GM10266 (cell line): ENCODE results near the gene AHR.

Experiments
- DNase-seq: peaks from one replicate; pipeline ENCODE4 v3.0.0; 2012; ENCODE audit errors: extremely low spot score
- TF ChIP-seq, protein P1 (sequence below): IDR thresholded peaks from 2 replicates; pipeline ENCODE4 v1.5.1; 2012; ENCODE audit warnings: mild to moderate bottlenecking, low read depth; ENCODE audit not compliant: control insufficient read depth, insufficient read depth; ENCODE audit errors: missing control alignments

The AHR gene

DNA sequence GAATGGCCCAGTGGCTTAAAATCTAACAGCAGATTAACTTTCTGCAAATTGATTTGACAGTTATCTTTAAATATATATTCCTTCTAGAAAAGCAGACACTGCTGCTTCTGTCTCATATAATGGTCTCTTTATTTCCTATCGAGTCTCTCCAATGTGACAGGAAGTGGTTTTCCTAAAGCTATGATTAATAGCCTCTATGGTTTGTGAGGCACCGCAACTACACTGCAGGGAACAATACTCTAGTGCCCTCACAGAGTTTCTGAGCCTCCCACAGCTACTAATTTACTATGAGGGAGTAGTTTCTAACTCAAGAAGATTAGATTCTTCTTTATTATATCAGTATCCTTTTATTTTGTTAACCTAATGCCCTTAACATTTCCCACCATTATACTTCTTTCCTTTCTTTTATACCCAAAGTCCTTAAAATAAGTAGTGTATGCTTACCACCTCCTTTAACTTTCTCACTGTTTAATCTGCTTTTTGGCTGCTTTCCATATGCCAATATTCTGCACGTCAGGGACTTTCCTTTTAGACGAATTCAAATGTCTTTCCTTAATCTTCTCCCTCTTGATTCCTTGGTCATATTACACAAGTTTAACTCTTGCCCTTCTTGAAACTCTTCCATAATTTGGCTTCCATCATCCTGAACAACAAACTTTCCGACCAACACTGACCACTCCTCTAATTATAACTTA is 23.8 kb upstream of the AHR start:
- no peak for DNase-seq
- TF ChIP-seq, protein P1, sequence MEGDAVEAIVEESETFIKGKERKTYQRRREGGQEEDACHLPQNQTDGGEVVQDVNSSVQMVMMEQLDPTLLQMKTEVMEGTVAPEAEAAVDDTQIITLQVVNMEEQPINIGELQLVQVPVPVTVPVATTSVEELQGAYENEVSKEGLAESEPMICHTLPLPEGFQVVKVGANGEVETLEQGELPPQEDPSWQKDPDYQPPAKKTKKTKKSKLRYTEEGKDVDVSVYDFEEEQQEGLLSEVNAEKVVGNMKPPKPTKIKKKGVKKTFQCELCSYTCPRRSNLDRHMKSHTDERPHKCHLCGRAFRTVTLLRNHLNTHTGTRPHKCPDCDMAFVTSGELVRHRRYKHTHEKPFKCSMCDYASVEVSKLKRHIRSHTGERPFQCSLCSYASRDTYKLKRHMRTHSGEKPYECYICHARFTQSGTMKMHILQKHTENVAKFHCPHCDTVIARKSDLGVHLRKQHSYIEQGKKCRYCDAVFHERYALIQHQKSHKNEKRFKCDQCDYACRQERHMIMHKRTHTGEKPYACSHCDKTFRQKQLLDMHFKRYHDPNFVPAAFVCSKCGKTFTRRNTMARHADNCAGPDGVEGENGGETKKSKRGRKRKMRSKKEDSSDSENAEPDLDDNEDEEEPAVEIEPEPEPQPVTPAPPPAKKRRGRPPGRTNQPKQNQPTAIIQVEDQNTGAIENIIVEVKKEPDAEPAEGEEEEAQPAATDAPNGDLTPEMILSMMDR: no peak

DNA sequence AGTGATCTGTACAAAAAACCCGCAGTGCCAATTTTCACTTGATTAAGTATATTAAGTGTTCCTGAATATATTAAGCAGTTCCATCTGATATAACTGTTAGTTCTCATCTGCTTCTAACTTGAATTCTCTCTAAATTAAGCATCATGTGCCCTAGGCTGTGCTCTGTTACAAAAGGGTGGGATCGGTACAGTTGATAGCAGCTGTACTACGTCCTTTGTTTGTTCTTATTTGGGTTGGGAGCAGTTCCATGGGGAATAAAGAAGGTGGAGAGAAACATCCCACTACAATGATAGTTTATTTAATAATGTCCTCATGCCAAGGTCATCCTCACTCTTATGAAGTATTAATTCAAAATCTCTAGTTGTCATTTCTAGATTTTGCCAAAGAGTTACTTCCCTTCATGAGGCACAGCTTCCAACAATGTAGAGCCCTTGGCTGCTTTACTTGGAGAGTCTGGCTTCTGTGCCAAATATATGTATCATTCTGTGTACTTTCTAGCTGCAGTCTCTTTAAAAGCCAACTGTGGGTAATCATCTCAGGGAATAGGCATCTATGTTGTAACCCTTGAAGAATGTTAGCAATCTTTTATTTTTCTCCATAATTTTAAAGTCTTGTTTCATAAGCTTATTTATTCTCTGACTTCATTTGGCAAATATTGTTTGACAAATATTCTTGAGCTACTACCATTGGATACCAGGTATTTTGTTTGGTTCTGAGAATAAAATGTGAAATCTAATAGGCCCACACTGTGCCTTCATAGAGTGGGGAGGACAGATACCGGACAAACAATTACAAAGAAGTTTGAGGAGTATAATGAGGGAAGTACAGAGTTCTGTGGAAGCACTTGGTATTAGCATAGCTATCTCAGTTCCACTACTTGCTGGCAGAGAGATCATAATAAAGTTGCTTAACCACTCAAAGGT is 22.4 kb upstream of the AHR start:
- DNase-seq: no peak
- TF ChIP-seq, protein P1: no peak

DNA sequence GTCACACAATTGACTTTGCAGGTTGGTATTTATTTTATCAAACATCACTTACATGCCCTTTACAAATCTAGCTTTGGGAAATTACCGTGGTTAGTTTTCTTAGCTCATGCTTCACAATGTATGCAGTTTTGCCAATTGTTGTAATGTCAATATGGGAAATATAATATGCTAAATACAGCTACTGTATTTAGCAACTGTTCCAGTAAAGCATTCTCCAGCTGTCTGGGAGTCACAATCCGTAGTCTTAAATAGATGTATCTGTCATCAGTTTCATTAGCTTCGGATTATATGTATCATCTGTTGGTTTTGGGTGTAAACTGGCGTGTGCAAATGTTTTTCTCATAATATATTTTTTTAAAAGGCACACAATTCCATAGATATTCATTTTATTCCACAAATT is 19.4 kb upstream of the AHR start:
- TF ChIP-seq, protein P1: no peak
- DNase-seq: no peak

DNA sequence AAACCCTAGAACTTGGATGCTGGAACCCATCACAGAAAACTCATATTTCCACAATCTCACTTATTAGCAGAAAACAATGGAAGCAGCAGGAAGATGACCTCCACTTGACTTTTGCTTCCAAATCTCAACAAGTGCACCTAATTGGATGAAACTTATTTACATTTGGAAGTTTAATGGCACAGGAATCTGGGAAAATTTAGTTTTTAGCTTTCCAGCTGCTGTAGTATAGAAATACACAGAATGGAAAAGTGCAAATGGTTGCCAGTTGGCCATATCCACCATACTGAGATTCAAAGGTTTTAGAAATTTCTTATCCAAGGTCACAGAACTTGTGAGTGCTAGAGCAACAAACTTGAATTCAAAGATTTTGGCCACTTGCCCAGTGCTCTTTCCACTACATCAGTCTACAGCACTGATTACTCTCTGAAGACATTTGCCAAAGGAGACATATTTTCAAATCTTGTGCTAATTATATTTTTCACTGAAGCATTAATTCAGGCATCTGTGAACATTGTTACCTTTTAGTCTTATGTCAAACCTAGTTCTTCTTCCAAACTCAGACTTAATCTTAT is 9.3 kb upstream of the AHR start:
- DNase-seq: no peak
- TF ChIP-seq, protein P1: no peak

DNA sequence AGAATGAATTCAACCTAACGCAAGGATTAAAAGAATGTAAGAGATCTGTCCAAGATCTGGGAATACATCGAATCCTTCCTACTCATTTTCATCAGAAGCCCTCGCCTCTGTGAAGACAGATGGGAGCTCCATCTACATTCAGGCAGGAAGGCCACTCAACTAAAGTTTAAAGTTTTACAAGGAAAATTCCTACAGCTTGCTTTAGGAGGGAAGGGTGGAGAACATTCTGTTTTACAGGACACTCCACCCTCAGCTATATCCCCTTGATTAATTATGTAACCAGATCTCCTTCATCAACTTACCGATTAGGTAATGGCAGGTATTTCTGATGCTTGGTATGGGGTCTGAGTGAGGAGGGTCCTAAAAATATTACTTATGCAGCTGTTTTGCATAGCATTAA is 5.6 kb upstream of the AHR start:
- DNase-seq: no peak
- TF ChIP-seq, protein P1: no peak

DNA sequence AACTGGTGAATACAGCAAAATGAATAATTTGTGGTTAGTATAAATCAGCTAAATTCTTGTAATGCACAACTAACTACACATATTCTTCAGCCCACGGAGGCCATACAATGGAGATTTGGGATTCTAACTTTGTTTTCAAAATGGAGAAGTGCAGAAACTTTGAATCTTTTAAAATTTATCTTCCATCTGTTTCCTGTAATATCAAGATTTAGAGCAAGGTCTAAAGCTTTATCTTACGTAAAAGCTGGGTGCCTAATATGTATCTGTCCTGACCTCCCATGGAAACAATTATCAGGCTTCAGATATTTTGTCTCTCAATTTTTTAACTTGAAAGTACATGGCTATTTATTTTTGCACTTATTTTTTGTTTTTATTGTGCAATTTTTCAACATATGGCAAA is 5.0 kb upstream of the AHR start:
- no peak for DNase-seq
- TF ChIP-seq, protein P1: no peak
